ENCODE data around the gene ATP6V1B1.

ATP6V1B1 gene

DNA sequence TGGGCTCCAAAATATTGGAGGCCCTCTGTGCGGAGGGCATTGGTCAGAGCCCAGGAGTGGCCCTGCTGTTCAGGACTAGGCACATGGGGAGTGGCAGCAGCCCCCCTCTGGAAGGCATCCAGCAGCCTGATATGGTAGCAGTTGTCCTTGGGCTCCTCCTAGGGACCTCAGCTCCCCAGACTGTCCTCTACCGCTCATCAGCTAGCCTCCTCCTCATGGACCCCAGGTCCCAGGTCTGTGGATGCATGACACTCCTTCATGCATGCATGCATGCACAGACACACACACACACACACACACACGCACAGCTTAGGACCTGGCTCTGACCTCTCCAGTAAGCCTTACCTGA lies 15.4 kb upstream of the ATP6V1B1 start:
- TF ChIP-seq, protein P1, sequence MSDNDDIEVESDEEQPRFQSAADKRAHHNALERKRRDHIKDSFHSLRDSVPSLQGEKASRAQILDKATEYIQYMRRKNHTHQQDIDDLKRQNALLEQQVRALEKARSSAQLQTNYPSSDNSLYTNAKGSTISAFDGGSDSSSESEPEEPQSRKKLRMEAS (IDR thresholded peaks at IDR 0.05; ENCODE audit: low read depth, low read length) = no peak
- TF ChIP-seq, protein P2, sequence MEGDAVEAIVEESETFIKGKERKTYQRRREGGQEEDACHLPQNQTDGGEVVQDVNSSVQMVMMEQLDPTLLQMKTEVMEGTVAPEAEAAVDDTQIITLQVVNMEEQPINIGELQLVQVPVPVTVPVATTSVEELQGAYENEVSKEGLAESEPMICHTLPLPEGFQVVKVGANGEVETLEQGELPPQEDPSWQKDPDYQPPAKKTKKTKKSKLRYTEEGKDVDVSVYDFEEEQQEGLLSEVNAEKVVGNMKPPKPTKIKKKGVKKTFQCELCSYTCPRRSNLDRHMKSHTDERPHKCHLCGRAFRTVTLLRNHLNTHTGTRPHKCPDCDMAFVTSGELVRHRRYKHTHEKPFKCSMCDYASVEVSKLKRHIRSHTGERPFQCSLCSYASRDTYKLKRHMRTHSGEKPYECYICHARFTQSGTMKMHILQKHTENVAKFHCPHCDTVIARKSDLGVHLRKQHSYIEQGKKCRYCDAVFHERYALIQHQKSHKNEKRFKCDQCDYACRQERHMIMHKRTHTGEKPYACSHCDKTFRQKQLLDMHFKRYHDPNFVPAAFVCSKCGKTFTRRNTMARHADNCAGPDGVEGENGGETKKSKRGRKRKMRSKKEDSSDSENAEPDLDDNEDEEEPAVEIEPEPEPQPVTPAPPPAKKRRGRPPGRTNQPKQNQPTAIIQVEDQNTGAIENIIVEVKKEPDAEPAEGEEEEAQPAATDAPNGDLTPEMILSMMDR (IDR thresholded peaks at IDR 0.05; ENCODE audit: low read depth, low read length) = no peak
- TF ChIP-seq POLR2A (IDR thresholded peaks at IDR 0.05; ENCODE audit: extremely low read depth, insufficient read length) (no peak), MYC (IDR thresholded peaks at IDR 0.05; ENCODE audit: low read depth, low read length) (no peak)
- H3K4me3 ChIP-seq (ENCODE audit: low read depth, low read length) = no peak overlapping the region
- DNase-seq (ENCODE audit: low read depth) = no peak

DNA sequence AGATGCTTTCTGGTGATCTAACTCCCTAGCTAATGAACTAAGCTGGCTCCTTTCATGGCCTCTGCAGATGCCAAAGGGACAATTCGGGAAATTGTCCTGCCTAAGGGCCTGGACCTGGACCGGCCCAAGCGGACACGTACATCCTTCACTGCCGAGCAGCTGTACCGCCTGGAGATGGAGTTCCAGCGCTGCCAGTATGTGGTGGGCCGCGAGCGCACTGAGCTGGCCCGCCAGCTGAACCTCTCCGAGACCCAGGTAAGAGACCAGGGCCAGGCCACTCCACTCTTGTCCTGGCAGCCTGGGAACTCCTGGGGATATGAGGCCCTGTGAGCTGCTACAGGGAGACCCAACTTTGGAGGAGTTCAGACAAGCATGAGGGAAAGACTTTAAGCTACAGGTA lies 14.7 kb upstream of the ATP6V1B1 start:
- H3K4me3 ChIP-seq (ENCODE audit: low read depth, low read length) = no peak overlapping the region
- DNase-seq (ENCODE audit: low read depth) = no peak
- TF ChIP-seq, protein P2 (IDR thresholded peaks at IDR 0.05; ENCODE audit: low read depth, low read length) = no peak
- TF ChIP-seq, protein P1 (IDR thresholded peaks at IDR 0.05; ENCODE audit: low read depth, low read length) = no peak
- TF ChIP-seq POLR2A (IDR thresholded peaks at IDR 0.05; ENCODE audit: extremely low read depth, insufficient read length) = no peak
- no peak for TF ChIP-seq MYC (IDR thresholded peaks at IDR 0.05; ENCODE audit: low read depth, low read length)

DNA sequence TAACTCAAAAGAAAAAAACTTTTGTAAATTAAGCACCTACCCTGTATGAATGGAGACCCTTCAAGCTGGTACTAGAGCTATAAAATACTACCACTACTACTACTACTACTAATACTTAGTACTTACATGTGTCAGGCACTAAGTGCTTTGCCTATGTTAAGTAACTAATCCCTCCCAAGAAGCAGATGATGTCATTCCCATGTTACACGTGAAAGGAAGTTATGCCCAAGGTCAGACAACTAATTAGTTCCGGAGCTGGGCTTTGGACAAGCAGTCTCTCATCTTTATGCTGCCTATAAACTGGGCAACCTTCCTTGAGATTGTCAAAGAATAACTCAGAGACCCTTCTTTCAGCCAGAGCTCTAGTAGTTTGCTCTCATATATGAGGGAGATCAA lies 13.9 kb upstream of the ATP6V1B1 start:
- no peak overlapping the region for H3K4me3 ChIP-seq (ENCODE audit: low read depth, low read length)
- TF ChIP-seq MYC (IDR thresholded peaks at IDR 0.05; ENCODE audit: low read depth, low read length) (no peak), POLR2A (IDR thresholded peaks at IDR 0.05; ENCODE audit: extremely low read depth, insufficient read length) (no peak)
- TF ChIP-seq, protein P1 (IDR thresholded peaks at IDR 0.05; ENCODE audit: low read depth, low read length) = no peak
- TF ChIP-seq, protein P2 (IDR thresholded peaks at IDR 0.05; ENCODE audit: low read depth, low read length) = no peak
- DNase-seq (ENCODE audit: low read depth) = no peak

DNA sequence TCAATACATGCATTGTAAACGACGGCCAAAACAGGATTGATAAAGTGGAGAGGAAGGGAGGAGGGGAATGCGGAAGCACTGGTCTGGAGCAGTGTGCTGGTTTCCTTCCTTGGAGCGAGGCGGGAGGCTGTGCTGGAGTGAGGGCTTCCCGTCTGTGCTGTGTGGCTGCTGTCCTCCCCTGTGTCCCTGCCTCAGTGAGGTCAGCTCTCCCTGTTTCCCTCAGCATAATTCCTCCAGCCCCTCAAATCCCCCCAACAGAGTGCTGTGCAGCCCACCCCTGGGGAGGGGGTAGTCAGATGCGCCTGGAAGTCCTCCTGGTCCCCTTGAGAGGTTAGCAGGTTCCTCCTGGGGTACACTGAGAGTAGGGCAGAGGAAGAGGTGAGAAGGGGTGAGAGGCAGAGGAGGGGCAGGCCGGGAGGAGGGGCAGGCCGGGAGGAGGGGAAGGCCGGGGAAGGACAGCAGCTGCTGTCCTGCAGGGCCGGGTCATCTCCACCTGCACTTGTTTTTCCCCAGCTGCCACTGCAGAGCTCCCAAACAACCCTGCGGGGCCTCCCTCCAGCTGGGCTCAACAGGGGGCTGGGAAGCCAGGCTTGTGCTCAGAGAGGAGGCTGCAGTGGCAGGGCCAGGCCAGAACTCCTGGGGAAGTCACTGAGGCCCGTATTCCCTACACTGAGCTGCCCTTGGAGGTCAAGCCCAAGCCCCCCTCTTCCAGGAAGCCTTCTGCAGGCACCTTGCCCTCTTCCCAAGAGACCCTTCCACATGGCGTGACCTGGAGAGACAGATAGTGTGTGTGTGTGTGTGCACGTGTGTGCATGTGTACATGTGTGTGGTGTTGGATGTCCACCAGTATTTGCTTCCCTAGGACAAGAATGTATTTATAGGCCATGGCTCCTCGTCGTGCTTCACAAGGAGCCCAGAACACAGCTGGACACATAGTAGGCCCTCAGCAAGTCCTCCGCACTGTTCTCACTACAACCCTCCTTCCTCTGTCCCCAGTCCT lies 13.2 kb upstream of the ATP6V1B1 start:
- no peak for DNase-seq (ENCODE audit: low read depth)
- H3K4me3 ChIP-seq (ENCODE audit: low read depth, low read length) = no peak overlapping the region
- TF ChIP-seq, protein P1 (IDR thresholded peaks at IDR 0.05; ENCODE audit: low read depth, low read length) = no peak
- TF ChIP-seq POLR2A (IDR thresholded peaks at IDR 0.05; ENCODE audit: extremely low read depth, insufficient read length) (no peak), MYC (IDR thresholded peaks at IDR 0.05; ENCODE audit: low read depth, low read length) (no peak)
- TF ChIP-seq, protein P2 (IDR thresholded peaks at IDR 0.05; ENCODE audit: low read depth, low read length) = no peak

DNA sequence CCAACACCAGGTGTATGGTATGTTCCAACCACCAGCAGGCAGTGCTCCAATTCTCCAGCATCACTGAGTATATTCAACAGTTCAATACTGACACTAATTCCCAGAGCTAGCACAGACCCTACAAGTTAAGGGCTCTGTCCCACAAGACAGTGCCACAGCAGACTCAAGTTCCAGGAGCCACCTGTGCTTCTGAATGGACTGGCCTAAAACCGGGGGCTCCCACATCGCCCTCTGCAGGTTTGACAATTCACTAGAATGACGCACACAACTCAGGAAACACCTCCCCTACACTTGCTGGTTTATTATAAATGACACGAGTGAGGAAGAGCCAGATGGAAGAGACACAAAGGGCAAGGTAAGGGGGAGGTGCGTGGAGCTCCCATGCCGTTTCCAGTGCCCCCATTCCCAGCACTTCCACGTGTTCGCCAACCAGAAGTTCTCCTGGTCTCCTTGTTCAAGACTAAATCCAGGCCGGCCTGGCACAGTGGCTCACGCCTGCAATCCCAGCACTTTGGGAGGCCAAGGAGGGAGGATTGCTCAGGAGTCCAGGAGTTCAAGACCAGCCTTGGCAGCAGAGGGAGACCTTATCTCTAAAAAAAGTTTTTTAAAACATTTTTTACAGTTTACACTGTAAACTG lies 12.2 kb upstream of the ATP6V1B1 start:
- no peak overlapping the region for H3K4me3 ChIP-seq (ENCODE audit: low read depth, low read length)
- DNase-seq (ENCODE audit: low read depth) = peak; percentile 62
- TF ChIP-seq POLR2A (IDR thresholded peaks at IDR 0.05; ENCODE audit: extremely low read depth, insufficient read length) (no peak), MYC (IDR thresholded peaks at IDR 0.05; ENCODE audit: low read depth, low read length) (no peak)
- TF ChIP-seq, protein P2 (IDR thresholded peaks at IDR 0.05; ENCODE audit: low read depth, low read length) = peak; percentile 57

All from NB4 (cell line).